Activated CD4-positive, alpha-beta T cell treated with anti-CD3 and anti-CD28 coated beads, Interleukin-2, amount 50 U/mL, for 16 hours (primary cell): ENCODE measurements around the gene SNX2.
A peak's percentile ranks its signal among the peaks of the same experiment; 100 is the strongest.
"Not testable (repeated sequence)": the region's sequence is repeated elsewhere in the genome, so short reads cannot be mapped to it uniquely, and the experiment has no call there.

Experiments used
- DNase-seq: peaks from one replicate; pipeline ENCODE4 v3.0.0-alpha.2; 2020

Gene SNX2

DNA sequence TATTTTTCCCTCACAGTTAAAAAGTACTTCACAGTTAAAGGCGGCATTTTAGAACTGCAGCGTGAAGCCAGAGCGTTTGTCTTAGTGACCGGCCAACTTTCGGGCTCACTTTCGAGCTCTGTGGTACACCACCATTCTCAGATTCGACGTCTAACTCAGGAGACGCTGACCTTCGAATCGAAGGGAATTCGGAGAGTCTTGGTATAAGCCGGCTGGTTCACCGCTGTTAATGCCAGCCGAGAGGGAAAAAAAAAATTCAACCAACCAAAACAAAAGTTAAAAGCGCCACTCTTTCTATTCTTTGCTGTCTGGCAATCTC lies 70.0 kb downstream of the SNX2 start:
- no peak for DNase-seq

DNA sequence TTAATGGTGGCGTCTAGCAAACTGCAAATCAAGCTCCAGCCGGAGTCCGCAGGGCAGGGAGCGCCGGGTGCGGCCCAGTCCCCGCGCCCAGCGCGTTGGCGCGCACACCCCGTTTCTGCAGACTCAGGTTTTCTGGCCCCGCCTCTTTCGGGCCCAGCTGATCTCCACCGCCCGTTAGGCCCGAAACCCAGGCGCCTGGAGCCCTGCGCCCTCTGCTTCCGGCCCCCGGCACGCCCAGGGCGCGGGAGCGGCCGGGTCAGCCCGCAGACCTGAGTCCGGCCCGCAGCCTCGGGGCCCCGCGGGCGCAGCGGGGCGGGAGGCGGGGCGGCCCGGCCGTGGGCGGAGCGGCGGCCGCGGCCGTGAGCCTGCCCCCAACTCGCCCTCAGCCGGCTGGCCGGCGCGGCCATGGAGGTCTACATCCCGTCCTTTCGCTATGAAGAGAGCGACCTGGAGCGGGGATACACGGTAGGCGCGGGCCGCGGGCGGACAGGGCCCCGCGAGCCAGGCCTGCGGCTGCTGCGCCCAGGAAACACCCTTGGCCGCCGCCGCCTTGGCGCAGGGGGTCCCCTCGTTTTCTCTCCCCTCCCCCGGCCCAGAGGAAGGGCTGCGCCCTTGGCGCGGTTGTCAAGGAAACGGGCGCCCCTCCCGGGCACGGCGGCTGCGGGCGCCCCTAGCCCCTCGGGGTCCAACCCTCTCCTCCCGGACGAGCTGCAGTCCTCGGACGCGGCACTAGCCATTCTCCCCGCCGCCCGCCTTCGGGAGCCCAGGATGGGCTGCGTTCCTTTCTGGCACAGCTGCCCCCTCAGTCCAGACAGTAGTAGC lies 70.6 kb downstream of the SNX2 start, which contains the start of gene SNX24:
Gene SNX24 (plus strand): TSS at position 385 of the 822 bp plus-strand sequence. CDS start 21 bp downstream, at position 406.
- peak; percentile 77 for DNase-seq

DNA sequence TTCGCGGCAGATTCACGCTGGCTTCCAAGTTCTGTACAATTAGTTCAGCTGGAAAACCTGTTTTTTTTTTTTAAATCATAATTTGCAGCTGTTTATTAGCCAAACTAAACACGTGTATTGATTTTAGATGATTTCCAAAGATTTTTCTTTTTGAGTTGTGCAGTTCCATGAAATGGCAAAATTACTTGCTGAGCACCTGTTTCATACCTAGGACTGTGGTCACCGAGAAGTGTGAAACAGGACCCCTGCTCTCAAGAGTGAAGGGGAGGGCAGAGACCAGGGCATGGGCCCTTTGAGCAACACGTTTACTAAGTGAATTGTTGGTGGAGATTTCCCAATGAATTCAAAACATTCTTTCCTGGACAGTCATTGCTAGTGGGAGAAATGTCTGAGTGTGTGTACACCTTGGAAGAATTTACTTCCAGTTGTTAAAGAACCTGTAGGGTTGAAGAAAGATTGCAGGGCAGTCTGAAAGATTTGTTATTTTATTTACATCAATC lies 71.2 kb downstream of the SNX2 start:
- DNase-seq = no peak

DNA sequence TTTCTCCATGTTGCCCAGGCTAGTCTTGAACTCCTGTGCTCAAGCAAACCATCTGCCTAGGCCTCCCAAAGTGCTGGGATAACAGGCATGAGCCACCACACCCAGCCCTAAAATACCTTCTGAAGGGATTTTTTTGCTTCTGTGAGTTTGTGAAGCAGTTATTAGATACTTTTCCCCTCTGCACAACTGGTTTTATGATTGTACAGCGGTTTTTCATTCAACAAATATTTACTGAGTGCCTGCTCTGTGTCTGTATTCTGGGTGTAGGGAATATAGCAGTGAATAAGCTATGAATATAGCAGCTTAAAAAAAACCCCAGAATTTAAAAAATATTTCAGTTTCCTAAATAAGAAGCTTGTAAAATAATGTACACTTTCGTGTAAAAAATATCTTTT lies 72.8 kb downstream of the SNX2 start:
- no peak for DNase-seq

DNA sequence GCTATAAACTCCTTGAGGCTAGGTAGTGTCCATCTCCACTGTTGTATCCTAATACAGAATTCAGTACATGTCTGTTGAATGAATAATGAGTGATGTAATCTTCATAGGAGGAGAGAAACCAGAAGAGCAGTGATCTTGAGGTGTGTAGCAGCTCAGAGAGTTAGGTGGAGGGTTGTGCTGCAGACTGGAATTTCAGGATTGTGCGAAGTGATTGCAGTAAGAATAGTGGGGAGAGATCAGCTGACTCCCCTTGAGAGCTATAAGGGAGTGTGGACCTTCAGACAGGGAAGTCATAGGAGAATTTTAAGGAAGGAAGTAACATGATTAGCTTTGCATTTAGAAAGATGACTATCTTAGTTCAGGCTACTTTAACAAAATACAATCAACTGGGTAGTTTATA lies 74.9 kb downstream of the SNX2 start:
- no peak for DNase-seq

DNA sequence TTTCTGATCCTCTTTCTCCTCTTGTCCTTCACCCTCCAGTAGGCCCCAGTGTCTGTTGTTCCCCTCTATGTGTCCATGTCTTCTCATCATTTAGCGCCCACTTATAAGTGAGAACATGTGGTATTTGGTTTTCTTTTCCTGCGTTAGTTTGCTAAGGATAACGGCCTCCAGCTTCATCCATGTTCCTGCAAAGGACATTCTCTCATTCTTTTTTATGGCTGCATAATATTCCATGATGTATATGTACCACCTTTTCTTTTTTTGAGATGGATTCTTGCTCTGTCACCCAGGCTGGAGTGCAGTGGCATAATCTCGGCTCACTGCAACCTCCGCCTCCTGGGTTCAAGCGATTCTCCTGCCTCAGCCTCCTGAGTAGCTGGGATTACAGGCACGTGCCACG lies 82.7 kb downstream of the SNX2 start:
- DNase-seq = not testable (repeated sequence)

DNA sequence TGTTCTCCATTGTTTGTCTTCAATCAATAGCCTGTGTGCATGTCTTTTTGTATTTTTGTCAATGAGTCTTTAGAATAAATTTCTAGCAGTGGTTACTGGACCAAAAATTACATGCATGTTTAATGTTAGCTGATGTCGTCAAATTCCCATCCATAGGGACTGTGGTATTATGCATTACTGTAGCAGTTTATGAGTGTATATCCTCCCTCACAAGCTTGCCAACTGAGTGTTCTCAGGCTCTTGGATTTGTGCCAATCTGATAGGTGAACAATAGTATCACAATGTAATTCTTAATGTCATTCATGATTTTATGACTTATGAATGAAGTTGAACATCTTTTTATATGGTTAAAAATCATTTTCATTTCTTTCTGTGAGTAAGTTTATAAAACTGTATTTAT lies 83.6 kb downstream of the SNX2 start:
- DNase-seq = no peak

DNA sequence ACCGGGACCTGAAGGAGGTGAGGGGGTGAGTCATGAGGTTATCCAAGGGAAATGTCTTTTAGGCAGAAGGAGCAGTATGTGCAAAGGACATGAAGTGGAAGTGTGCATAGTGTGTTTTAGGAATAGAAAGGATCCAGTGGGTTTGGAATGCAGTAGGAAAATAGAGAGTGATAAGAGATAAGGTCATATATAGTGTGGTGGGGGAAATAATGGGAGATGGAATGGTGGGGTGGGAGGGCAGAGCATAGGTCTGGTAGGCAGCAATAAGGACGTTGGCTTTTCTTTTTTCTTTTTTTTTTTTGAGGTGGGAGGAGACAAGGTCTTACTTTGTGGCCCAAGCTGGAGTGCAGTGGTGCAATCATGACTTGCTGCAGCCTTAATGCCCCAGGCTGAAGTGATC lies 88.4 kb downstream of the SNX2 start:
- DNase-seq = no peak

DNA sequence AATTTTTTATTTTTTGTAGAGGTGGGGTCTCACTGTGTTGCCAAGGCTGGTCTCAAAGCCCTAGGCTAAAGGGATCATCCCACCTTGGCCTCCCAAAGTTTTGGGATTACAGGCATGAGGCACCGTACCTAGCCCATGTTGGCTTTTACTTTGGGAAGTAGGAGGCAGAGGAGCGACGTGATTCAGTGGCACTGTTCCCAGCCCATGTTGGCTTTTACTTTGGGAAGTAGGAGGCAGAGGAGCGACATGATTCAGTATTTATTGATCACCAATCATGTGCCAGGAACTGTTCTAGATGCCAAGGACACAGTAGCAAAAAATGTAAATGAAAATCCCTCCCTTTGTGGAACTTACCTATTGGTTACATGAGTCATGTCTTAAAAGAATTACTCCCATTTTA lies 88.8 kb downstream of the SNX2 start:
- DNase-seq = no peak

DNA sequence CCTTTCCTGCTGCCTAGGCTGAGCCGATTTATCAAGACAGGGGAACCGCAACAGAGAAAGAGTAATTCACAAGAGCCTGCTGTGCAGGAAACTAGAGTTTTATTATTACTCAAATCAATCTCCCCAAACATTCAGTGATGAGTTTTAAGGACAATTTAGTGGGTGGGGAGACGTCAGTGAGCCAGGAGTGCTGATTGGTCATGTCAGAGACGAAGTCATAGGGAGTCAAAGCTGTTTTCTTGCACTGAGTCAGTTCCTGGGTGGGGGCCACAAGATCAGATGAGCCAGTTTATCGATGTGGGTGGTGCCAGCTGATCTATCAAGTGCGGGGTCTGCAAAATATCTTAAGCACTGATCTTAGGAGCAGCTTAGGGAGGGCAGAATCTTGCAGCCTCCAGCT lies 89.5 kb downstream of the SNX2 start:
- DNase-seq = peak; percentile 70

DNA sequence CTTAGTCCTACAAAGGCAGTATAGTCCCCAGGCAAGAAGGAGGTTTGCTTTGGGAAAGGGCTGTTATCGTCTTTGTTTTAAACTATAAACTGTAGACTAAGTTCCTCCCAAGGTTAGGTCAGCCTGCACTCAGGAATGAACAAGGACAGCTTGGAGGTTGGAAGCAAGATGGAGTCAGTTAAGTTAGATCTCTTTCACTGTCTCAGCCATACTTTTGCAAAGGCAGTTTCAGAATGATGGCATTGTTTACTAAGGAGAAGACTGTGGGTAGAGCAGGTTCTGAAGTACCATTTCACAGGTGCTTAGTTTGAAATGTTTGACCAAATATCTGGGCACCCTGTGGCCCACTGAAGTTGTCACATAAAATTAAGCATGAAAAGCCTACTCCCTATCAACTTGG lies 90.0 kb downstream of the SNX2 start:
- DNase-seq = no peak

DNA sequence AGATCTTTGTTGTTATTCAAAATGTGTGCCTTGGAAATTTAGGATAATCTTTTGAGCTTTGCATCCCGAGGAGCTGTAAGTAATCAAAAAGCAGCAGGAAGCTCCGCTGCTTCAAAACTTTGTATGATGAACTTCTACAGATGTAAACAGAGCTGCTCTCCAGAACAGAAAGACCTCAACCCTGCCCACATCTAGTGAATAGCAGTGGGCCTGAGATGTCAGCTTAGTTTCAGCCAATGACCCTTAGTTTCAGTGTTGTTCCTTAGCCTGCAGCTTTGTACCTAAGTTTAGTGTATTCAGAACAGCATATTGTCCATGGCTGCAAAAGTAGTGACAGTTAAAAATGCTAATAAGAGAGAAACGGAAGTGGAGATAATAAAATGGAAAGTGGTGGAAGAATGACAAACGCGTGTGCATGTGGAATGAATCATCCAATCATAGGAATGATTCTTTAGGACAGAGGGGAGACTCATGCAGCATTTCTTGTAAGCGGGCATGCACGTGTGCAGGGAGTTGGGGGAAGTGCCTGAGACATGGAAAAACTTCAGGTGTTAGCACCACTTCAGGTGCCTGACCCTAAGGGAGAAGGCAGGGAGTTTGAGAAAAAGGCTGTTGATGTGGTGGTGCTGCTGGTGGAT lies 95.5 kb downstream of the SNX2 start:
- DNase-seq = no peak

DNA sequence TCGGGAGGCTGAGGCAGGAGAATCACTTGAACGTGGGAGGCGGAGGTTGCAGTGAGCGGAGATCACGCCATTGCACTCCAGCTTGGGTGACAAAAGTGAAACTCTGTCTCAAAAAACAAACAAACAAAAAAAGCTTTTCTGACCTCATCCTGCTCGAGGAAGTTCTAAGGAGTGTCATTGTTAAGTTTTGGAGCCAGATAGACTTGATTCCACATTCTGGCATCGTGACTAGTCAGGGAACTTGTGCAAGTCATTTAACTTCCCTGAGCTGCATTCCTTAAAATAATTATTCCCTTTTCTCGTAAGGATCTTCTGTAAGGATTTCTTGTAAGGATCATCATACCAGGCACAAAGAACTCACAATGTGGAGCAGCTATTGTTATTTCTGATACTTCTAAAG lies 96.8 kb downstream of the SNX2 start:
- no peak for DNase-seq

DNA sequence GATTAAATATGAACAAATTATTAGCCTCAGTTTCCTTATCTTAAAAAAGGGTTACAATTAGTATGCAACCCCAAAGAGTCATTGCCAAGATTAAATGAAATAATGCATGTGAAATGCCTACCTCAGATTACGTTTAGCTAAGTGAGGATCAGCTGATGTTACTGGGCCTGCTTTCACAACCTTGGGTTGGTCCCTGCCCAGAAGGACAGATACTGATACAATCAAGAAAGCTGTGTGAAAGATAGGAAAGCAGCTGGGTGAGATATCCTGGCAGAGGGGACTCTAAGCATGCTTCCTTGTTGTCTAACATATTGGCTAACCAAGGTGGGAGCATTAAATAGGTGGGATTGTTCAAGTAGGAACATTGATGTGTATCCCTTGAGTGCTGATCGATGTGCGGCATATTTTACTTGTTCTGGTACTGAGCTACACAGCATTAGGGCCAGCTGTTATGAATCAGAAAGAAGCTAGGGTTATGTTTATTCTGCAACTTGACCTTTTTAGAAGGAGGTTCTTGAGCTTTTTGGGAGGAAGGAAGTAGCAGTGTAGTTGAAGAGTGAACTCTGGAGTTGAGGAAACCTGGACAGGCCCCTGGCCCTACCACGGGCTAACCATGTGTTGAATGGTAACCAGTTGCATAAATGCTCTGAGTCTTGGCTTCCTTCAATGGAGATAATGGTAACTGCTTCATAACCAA lies 99.4 kb downstream of the SNX2 start:
- DNase-seq = no peak

DNA sequence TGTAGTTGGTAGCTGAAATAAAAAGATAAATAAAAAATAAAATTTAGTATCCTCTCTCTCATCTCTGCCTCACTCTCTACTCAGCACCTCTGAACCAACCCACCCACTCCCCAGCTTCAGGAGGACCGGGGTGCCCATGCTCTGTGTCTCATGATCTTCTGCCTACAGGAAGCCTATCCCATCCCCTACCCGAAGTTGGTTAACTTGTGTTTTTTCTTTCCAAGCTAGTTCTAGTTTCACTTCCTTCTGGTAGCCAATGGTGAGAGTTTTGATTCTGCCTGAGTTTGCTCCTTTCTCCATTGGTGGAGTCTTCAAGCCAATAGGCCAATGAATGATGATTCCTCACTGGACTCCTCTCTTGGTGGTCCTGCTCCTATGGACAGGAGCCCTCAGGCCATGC lies 102.6 kb downstream of the SNX2 start:
- no peak for DNase-seq

DNA sequence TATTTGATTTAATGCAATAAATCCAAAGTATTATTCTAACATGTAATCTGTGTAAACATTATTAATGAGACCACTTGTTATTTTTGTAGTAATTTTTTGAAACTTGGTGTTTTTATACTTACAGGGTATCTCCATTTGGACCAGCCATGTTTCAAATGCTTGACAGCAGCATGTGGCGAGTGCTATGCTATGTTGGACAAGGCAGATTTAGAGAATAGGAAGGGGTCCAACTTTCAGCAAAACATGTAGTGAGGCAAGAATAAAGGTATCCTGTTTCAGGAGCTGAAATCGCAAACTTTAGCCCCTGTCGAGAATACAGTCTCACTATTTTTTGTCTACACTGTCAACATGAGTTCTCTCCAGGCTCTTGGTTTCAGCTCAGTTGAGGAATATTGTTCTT lies 104.2 kb downstream of the SNX2 start:
- no peak for DNase-seq
